Mesenchymal stem cell (in vitro differentiated cells and primary cell): ENCODE results near the gene ZFYVE28.
A peak's percentile ranks its signal among the peaks of the same experiment; 100 is the strongest.

ENCODE experiments used
- DNase-seq: peaks from one replicate; pipeline ENCODE4 v3.0.0-alpha.2; 2013
- H2AFZ ChIP-seq: one replicate; pipeline ENCODE4 v1.6.1; 2013; ENCODE audit warnings: low read depth, mild to moderate bottlenecking, control low read depth, inconsistent platforms, low read length, moderate library complexity
- H2AK5ac ChIP-seq: 2 replicates; pipeline ENCODE4 v1.6.1; 2013; ENCODE audit warnings: low read length, moderate library complexity, mild to moderate bottlenecking, inconsistent platforms; ENCODE audit not compliant: severe bottlenecking
- H2BK120ac ChIP-seq: one replicate; pipeline ENCODE4 v1.6.1; 2013; ENCODE audit warnings: low read depth, mild to moderate bottlenecking, inconsistent platforms, low read length, moderate library complexity
- H2BK12ac ChIP-seq, 2 experiments: one replicate each; pipeline ENCODE4 v1.6.1; 2013; ENCODE audit warnings: inconsistent platforms in 2 of 2, low read length in 2 of 2, mild to moderate bottlenecking in 2 of 2, moderate library complexity in 2 of 2, control low read depth in 1 of 2
- H2BK15ac ChIP-seq: one replicate; pipeline ENCODE4 v1.6.1; 2013; ENCODE audit warnings: mild to moderate bottlenecking, low read depth, inconsistent platforms; ENCODE audit not compliant: poor library complexity, severe bottlenecking
- H2BK5ac ChIP-seq: 2 replicates; pipeline ENCODE4 v1.6.1; 2013; ENCODE audit warnings: low read depth, mild to moderate bottlenecking, low read length, control low read depth, inconsistent platforms; ENCODE audit not compliant: poor library complexity, severe bottlenecking
- H3K14ac ChIP-seq, 2 experiments: one replicate each; pipeline ENCODE4 v1.6.1; 2013; ENCODE audit warnings: inconsistent platforms in 2 of 2, low read length in 2 of 2, control low read depth in 1 of 2, mild to moderate bottlenecking in 1 of 2, moderate library complexity in 1 of 2
- H3K18ac ChIP-seq, 2 experiments: one replicate each; pipeline ENCODE4 v1.6.1; 2013; ENCODE audit warnings: inconsistent platforms in 2 of 2, low read length in 2 of 2, control low read depth in 1 of 2, low read depth in 1 of 2, mild to moderate bottlenecking in 1 of 2
- H3K23ac ChIP-seq, 2 experiments: one replicate each; pipeline ENCODE4 v1.6.1; 2013; ENCODE audit warnings: inconsistent platforms in 2 of 2, low read length in 2 of 2, mild to moderate bottlenecking in 2 of 2, moderate library complexity in 2 of 2, control low read depth in 1 of 2
- H3K27ac ChIP-seq: 2 replicates; pipeline ENCODE4 v1.5.1; 2013; ENCODE audit warnings: mild to moderate bottlenecking, moderate library complexity, low read length, control low read depth, inconsistent platforms; ENCODE audit not compliant: poor library complexity, severe bottlenecking
- H3K27me3 ChIP-seq, 2 experiments: 2 replicates each; pipeline versions ENCODE4 v1.6.1 to v1.7.0; 2013; ENCODE audit warnings: low read length in 2 of 2, mild to moderate bottlenecking in 2 of 2, moderate library complexity in 2 of 2, control low read depth in 1 of 2, inconsistent platforms in 1 of 2; ENCODE audit not compliant: control insufficient read depth in 1 of 2, insufficient read depth in 1 of 2
- H3K36me3 ChIP-seq, 2 experiments: 2 replicates each; pipeline versions ENCODE4 v1.6.1 to v1.7.0; 2013; ENCODE audit warnings: low read length in 2 of 2, control low read depth in 1 of 2, inconsistent platforms in 1 of 2, low read depth in 1 of 2, mild to moderate bottlenecking in 1 of 2; ENCODE audit not compliant: insufficient read depth in 2 of 2, control insufficient read depth in 1 of 2
- H3K4ac ChIP-seq, 2 experiments: one replicate each; pipeline ENCODE4 v1.6.1; 2013; ENCODE audit warnings: inconsistent platforms in 2 of 2, low read length in 2 of 2, mild to moderate bottlenecking in 2 of 2, moderate library complexity in 2 of 2, control low read depth in 1 of 2, low read depth in 1 of 2
- H3K4me1 ChIP-seq: 2 replicates; pipeline ENCODE4 v1.6.1; 2013; ENCODE audit warnings: low read depth, low read length, control low read depth; ENCODE audit not compliant: control insufficient read depth, insufficient read depth
- H3K4me2 ChIP-seq: 2 replicates; pipeline ENCODE4 v1.6.1; 2013; ENCODE audit warnings: low read length, mild to moderate bottlenecking, inconsistent platforms; ENCODE audit not compliant: poor library complexity, severe bottlenecking
- H3K4me3 ChIP-seq, 2 experiments: 2 replicates each; pipeline versions ENCODE4 v1.5.1 to v1.7.0; 2013; ENCODE audit warnings: low read length in 2 of 2, mild to moderate bottlenecking in 2 of 2, control low read depth in 1 of 2, low read depth in 1 of 2; ENCODE audit not compliant: insufficient read depth in 1 of 2
- H3K79me1 ChIP-seq: replicated peaks from 2 replicates; pipeline ENCODE4 v1.6.1; 2013; ENCODE audit warnings: mild to moderate bottlenecking, control low read depth, low read length, inconsistent platforms; ENCODE audit not compliant: poor library complexity, severe bottlenecking
- H3K9ac ChIP-seq: 2 replicates; pipeline ENCODE4 v1.7.0; 2013; ENCODE audit warnings: mild to moderate bottlenecking, low read length, moderate library complexity
- H3K9me3 ChIP-seq: 2 replicates; pipeline ENCODE4 v1.7.0; 2013; ENCODE audit warnings: mild to moderate bottlenecking, low read length; ENCODE audit not compliant: control insufficient read depth
- H4K8ac ChIP-seq: one replicate; pipeline ENCODE4 v1.6.1; 2013; ENCODE audit warnings: inconsistent platforms, mild to moderate bottlenecking, low read length, moderate library complexity
- H4K91ac ChIP-seq: one replicate; pipeline ENCODE4 v1.6.1; 2013; ENCODE audit warnings: mild to moderate bottlenecking, low read length, inconsistent platforms
- WGBS: methylation state at CpG from one replicate; pipeline ENCODE4 v1.1.7; 2013; ENCODE audit warnings: mixed read lengths; 5-methylcytosine and 5-hydroxymethylcytosine counted together

Gene ZFYVE28

DNA sequence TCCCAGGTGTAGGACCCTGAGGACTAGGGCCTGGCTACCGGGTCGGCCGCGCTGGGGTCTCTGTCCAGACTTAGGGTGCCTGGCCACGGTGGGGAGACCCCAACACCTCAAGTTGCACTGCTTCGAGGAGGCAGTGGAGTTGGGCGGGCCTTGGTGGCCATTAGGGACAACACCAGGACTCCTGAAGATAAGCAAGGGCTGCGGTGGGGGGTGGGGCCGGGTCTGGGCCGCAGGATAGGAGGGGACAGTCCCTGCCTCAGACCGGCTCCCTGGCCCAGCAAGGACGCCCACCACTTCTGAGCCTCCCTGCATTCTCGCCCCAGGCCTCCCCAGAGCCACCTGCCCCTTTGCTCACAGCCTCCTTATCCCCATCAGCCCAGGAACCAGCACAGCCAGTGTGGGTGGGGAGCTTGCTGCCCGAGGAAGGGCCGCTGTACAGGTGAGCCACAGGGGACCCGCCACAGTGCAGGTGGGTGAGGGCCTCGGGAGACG, 151.1 kb downstream of the ZFYVE28 start:
- peak overlapping the region in 1 of 2 experiments; percentile 25 for H3K4ac ChIP-seq
- no peak for DNase-seq
- no peak overlapping the region for H2AFZ ChIP-seq
- no peaks in the 10 kb centered on the region for H3K27me3 ChIP-seq
- no peak overlapping the region for H3K4me3 ChIP-seq
- H2AK5ac ChIP-seq: no peak overlapping the region
- H3K4me2 ChIP-seq: no peak overlapping the region
- H2BK5ac ChIP-seq: no peak overlapping the region
- H2BK15ac ChIP-seq: no peak overlapping the region
- H3K36me3 ChIP-seq: peaks cover 0 to 51% of the 10 kb centered on the region in 2 experiments
- no peak overlapping the region for H3K27ac ChIP-seq
- H3K18ac ChIP-seq: no peak overlapping the region
- peaks cover 33% of the 10 kb centered on the region for H3K4me1 ChIP-seq
- no peak overlapping the region for H3K14ac ChIP-seq
- no peak overlapping the region for H2BK120ac ChIP-seq
- H3K9me3 ChIP-seq: no peaks in the 10 kb centered on the region
- WGBS: 83% methylated on average over 17 of the region's 18 CpGs
- no peak overlapping the region for H4K8ac ChIP-seq
- no peak overlapping the region for H3K23ac ChIP-seq
- peaks cover 2% of the 10 kb centered on the region for H3K79me1 ChIP-seq
- no peak overlapping the region for H3K9ac ChIP-seq
- no peak overlapping the region for H4K91ac ChIP-seq
- H2BK12ac ChIP-seq: no peak overlapping the region

- H3K23ac ChIP-seq: no peak overlapping the region
- H2AK5ac ChIP-seq: no peak overlapping the region
- no peaks in the 10 kb centered on the region for H3K9me3 ChIP-seq
- H3K14ac ChIP-seq: peak overlapping the region in 1 of 2 experiments; percentile 39
- no peak overlapping the region for H2BK120ac ChIP-seq
- no peak overlapping the region for H4K8ac ChIP-seq
- peaks cover 0 to 46% of the 10 kb centered on the region in 2 experiments for H3K36me3 ChIP-seq
- no peak overlapping the region for H3K4me2 ChIP-seq
- peak overlapping the region; percentile 58 for H3K9ac ChIP-seq
- H3K79me1 ChIP-seq: peaks cover 2% of the 10 kb centered on the region
- H2BK15ac ChIP-seq: no peak overlapping the region
- no peaks in the 10 kb centered on the region for H3K27me3 ChIP-seq
- no peak overlapping the region for H3K18ac ChIP-seq
- WGBS: 87% methylated on average over 5 of the region's 5 CpGs
- H2BK12ac ChIP-seq: no peak overlapping the region
- H3K4ac ChIP-seq: peak overlapping the region in 1 of 2 experiments; percentile 25
- no peak overlapping the region for H3K27ac ChIP-seq
- no peak for DNase-seq
- no peak overlapping the region for H2AFZ ChIP-seq
- H2BK5ac ChIP-seq: no peak overlapping the region
- H4K91ac ChIP-seq: no peak overlapping the region
- no peak overlapping the region for H3K4me3 ChIP-seq
- H3K4me1 ChIP-seq: peaks cover 33% of the 10 kb centered on the region
These were observed 151.6 kb downstream of the ZFYVE28 start for GRCh38 chr4:2266821-2267220.

- Histone ChIP-seq H4K8ac (no peak overlapping the region), H3K27ac (no peak overlapping the region), H2BK15ac (peak overlapping the region; percentile 6), H3K79me1 (peaks cover 2% of the 10 kb centered on the region), H3K4me3 (no peak overlapping the region), H3K14ac (no peak overlapping the region), H3K9ac (peak overlapping the region; percentile 58), H3K4me2 (no peak overlapping the region), H2BK12ac (no peak overlapping the region), H2AK5ac (no peak overlapping the region), H3K18ac (peak overlapping the region in 1 of 2 experiments; percentile 7), H2AFZ (no peak overlapping the region), H3K4ac (no peak overlapping the region), H3K27me3 (no peaks in the 10 kb centered on the region), H4K91ac (no peak overlapping the region), H3K4me1 (peaks cover 33% of the 10 kb centered on the region), H3K36me3 (peaks cover 0 to 39% of the 10 kb centered on the region in 2 experiments), H2BK120ac (no peak overlapping the region), H3K9me3 (no peaks in the 10 kb centered on the region), H2BK5ac (no peak overlapping the region), H3K23ac (no peak overlapping the region)
- WGBS: 60% methylated on average over 4 of the region's 8 CpGs
- no peak for DNase-seq
These were observed 152.3 kb downstream of the ZFYVE28 start for GRCh38 chr4:2266181-2266580.

GRCh38 chr4:2265113-2266110, 153.0 kb downstream of the ZFYVE28 start:
- no peak overlapping the region for H2BK5ac ChIP-seq

More at GRCh38 chr4:2265113-2266110, 153.0 kb downstream of the ZFYVE28 start:
- Histone ChIP-seq H2BK120ac (no peak overlapping the region), H3K4me3 (no peak overlapping the region), H3K9me3 (no peaks in the 10 kb centered on the region), H3K9ac (peak overlapping the region; percentile 58), H2BK15ac (peak overlapping the region; percentile 29), H3K4me2 (no peak overlapping the region), H2AK5ac (no peak overlapping the region), H3K4ac (peak overlapping the region in 1 of 2 experiments; percentile 26), H3K79me1 (no peaks in the 10 kb centered on the region), H3K14ac (no peak overlapping the region), H4K91ac (peak overlapping the region; percentile 67), H3K4me1 (peaks cover 38% of the 10 kb centered on the region), H3K27me3 (no peaks in the 10 kb centered on the region), H3K36me3 (peaks cover 0 to 33% of the 10 kb centered on the region in 2 experiments), H2BK12ac (no peak overlapping the region), H3K27ac (no peak overlapping the region), H4K8ac (no peak overlapping the region), H3K18ac (peak overlapping the region; percentile 7 to 13), H3K23ac (no peak overlapping the region), H2AFZ (no peak overlapping the region)
- DNase-seq: no peak
- 93% methylated on average over 17 of the region's 19 CpGs for WGBS
